Endothelial cell (in vitro differentiated cells): Measurements from ENCODE around the gene LRRTM3. TPM values are rescaled to one million over a fixed set of nuclear protein-coding genes. Genes with fewer than 3 reads are reported as not detected.

Source experiments
- DNase-seq: peaks from one replicate; pipeline ENCODE4 v3.0.0; 2021; ENCODE audit warnings: low spot score
- H3K27ac Mint-ChIP-seq: one replicate; pipeline ENCODE4 v1.8.0; 2021; ENCODE audit warnings: mixed read lengths, inconsistent platforms; ENCODE audit not compliant: unreplicated experiment
- H3K27me3 Mint-ChIP-seq: one replicate; pipeline ENCODE4 v1.8.0; 2021; ENCODE audit warnings: mild to moderate bottlenecking, moderate library complexity, mixed read lengths, inconsistent platforms; ENCODE audit not compliant: unreplicated experiment
- H3K36me3 Mint-ChIP-seq: one replicate; pipeline ENCODE4 v1.8.0; 2021; ENCODE audit warnings: mild to moderate bottlenecking, low read depth, mixed read lengths, inconsistent platforms; ENCODE audit not compliant: unreplicated experiment
- H3K4me1 Mint-ChIP-seq: one replicate; pipeline ENCODE4 v1.8.0; 2021; ENCODE audit warnings: mild to moderate bottlenecking, mixed read lengths, inconsistent platforms; ENCODE audit not compliant: unreplicated experiment
- H3K4me3 Mint-ChIP-seq: one replicate; pipeline ENCODE4 v1.8.0; 2021; ENCODE audit warnings: mild to moderate bottlenecking, mixed read lengths, inconsistent platforms; ENCODE audit not compliant: unreplicated experiment
- H3K9me3 Mint-ChIP-seq: one replicate; pipeline ENCODE4 v1.8.0; 2021; ENCODE audit warnings: mixed read lengths, inconsistent platforms; ENCODE audit not compliant: unreplicated experiment
- total RNA-seq: library from RNA; stranded (reverse); fragmentation: NEBNext Ultra II Directional; extraction: Animal tissue kit (Norgen Biotek cat#: 25700); gene quantifications from one replicate; pipeline ENCODE4 v1.2.1, GENCODE V29; 2021; ENCODE audit not compliant: unreplicated experiment
- TF ChIP-seq, protein P1 (sequence below): fragments of 200-600 bp; sonication (generic); IDR thresholded peaks from one replicate; pipeline ENCODE4 v1.5.0; 2021; ENCODE audit warnings: antibody characterized with exemption; ENCODE audit not compliant: unreplicated experiment

Gene LRRTM3
- total RNA-seq, 1 donor from 2014 or later, result not detected

DNA sequence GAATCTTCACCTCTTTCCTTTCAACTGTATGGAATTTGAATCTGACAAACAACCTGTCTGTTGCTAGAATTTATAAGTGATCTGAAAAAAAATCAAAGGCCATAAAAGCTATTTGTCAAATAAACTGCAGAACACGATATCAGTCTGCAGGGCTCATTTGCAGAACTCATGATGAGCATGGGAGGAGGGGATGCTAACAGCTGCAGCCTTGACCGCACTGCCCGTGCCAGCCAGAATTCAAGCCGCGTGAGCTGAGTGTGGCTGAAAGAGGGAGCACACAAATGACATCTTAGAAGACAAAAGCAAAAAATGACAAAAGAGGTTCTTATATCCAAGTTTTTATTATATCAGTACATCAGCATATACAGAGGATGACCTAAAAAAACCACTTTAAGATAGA is 15.7 kb downstream of the LRRTM3 start:
- peaks cover 3% of the 10 kb centered on the region for H3K4me1 Mint-ChIP-seq

DNA sequence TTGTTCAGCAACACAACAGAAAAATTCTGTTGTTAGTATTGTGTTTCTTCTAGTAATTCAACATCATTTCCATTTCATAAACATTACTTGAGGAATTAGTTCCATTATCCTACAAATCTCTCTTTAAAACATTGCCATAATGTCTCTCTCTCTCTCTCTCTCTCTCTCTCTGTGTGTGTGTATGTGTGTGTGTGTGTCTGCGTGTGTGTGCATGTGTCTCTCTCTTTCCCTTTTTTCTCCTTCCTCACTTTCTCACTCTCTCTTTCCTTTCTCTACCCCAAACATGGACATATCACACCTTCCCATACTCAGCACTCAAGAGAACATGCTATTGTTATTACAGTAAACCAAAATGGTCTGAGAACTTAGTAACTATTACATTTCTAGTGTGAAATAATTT is 16.6 kb downstream of the LRRTM3 start:
- TF ChIP-seq, protein P1, sequence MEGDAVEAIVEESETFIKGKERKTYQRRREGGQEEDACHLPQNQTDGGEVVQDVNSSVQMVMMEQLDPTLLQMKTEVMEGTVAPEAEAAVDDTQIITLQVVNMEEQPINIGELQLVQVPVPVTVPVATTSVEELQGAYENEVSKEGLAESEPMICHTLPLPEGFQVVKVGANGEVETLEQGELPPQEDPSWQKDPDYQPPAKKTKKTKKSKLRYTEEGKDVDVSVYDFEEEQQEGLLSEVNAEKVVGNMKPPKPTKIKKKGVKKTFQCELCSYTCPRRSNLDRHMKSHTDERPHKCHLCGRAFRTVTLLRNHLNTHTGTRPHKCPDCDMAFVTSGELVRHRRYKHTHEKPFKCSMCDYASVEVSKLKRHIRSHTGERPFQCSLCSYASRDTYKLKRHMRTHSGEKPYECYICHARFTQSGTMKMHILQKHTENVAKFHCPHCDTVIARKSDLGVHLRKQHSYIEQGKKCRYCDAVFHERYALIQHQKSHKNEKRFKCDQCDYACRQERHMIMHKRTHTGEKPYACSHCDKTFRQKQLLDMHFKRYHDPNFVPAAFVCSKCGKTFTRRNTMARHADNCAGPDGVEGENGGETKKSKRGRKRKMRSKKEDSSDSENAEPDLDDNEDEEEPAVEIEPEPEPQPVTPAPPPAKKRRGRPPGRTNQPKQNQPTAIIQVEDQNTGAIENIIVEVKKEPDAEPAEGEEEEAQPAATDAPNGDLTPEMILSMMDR, result no peak
- Mint-ChIP-seq H3K27ac (no peak overlapping the region), H3K9me3 (no peaks in the 10 kb centered on the region), H3K36me3 (no peaks in the 10 kb centered on the region), H3K27me3 (no peaks in the 10 kb centered on the region), H3K4me3 (no peak overlapping the region), H3K4me1 (peaks cover 3% of the 10 kb centered on the region)
- no peak for DNase-seq

More for the DNA sequence above, 15.7 kb downstream of the LRRTM3 start:
- Mint-ChIP-seq H3K27me3 (no peaks in the 10 kb centered on the region), H3K36me3 (no peaks in the 10 kb centered on the region), H3K27ac (no peak overlapping the region), H3K9me3 (no peaks in the 10 kb centered on the region), H3K4me3 (no peak overlapping the region)
- TF ChIP-seq, protein P1, result no peak
- DNase-seq, result no peak

DNA sequence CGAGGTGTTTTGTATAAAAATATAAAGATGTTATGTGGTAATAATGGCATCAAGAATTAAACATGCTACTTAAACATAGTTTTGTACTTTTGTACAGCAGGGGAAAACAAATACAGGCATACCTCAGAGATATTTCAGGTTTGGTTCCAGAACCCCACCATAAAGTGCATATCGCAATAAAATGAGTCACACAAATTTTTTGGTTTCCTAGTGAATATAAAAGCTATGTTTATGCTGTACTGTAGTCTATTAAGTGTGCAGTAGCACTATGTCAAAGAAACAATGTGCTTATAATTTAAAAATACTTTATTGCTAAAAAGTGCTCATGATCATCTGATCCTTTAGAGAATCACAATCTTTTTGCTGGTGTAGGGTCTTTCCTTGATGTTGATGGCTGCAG is 17.8 kb downstream of the LRRTM3 start:
- TF ChIP-seq, protein P1, result no peak
- H3K4me1 Mint-ChIP-seq, result no peaks in the 10 kb centered on the region
- DNase-seq, result no peak
- H3K27ac Mint-ChIP-seq, result no peak overlapping the region
- H3K9me3 Mint-ChIP-seq, result no peaks in the 10 kb centered on the region
- H3K36me3 Mint-ChIP-seq, result no peaks in the 10 kb centered on the region
- H3K4me3 Mint-ChIP-seq, result no peak overlapping the region
- H3K27me3 Mint-ChIP-seq, result no peaks in the 10 kb centered on the region

DNA sequence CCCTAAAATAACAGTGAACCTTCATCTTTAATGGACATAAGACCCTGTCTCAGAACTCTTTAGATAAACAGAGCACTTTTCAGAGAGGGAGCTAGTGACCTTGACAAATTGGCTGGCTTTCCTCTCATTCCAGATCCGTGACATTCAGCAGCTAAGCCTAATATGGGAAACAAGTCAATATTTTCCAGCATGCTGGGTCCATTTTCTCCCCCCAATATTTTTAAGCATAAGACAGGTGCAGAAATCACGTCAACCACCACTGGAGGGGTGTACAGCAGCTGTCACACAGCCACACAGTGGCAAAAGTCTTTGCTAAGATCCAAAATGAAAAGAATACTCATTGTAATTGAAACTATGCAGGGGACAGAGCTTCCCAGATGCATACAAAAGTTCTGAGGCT is 26.1 kb downstream of the LRRTM3 start:
- Mint-ChIP-seq H3K4me1 (no peaks in the 10 kb centered on the region), H3K36me3 (no peaks in the 10 kb centered on the region), H3K9me3 (no peaks in the 10 kb centered on the region), H3K4me3 (no peak overlapping the region), H3K27me3 (no peaks in the 10 kb centered on the region), H3K27ac (no peak overlapping the region)
- TF ChIP-seq, protein P1, result no peak
- DNase-seq, result no peak

DNA sequence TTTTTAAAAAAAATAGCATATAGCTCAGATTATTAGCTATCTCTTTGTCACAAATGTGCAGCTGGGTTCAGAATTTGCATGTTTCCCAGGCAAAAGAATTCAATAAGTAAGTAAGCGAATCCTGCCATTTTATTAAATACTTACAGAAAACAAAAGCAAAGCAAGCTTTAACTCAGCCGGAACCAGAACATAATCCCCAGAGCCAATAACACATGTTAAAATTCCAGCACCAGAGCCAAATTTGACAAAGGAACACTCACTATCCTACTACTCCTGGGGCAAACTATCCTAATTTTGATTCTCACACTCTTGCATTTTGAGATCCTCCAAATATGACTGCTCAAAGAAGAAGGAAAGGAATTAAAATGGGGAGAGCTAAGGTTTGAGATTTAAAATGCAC is 32.6 kb downstream of the LRRTM3 start:
- Mint-ChIP-seq H3K4me3 (no peak overlapping the region), H3K4me1 (no peaks in the 10 kb centered on the region), H3K36me3 (no peaks in the 10 kb centered on the region), H3K27me3 (no peaks in the 10 kb centered on the region), H3K9me3 (no peaks in the 10 kb centered on the region), H3K27ac (no peak overlapping the region)
- TF ChIP-seq, protein P1, result no peak
- DNase-seq, result no peak
